HCT116 (cell line): ENCODE data around the gene HECW1. TPM values are rescaled to one million over a fixed set of nuclear protein-coding genes. Genes with fewer than 3 reads are reported as not detected.
"Not testable (repeated sequence)": the region's sequence is repeated elsewhere in the genome, so short reads cannot be mapped to it uniquely, and the experiment has no call there.

Experiments used
- ATAC-seq: fragments of 200-7000 bp; cut with Tn5 transposase; 2 replicates; pipeline ENCODE4 v1.9.1; 2020; ENCODE audit warnings: mild to moderate bottlenecking, moderate library complexity
- BruUV-seq: library from RNA; stranded (reverse); fragments of 400-500 nt; replicated peaks from 2 replicates; lab custom pipeline; 2021; lab: Mats Ljungman, UMichigan
- CTCF ChIA-PET: fragments of 300-600 bp; sonication (Branson Sonifier 250); formaldehyde crosslinking; loops from one replicate; lab custom pipeline; 2021; ENCODE audit warnings: antibody characterized with exemption; lab: Charles Lee
- POLR2A ChIA-PET: fragments of 300-600, 350-600 bp; sonication (Branson Sonifier 250); formaldehyde crosslinking; loops from one replicate; lab custom pipeline; 2021; ENCODE audit warnings: antibody characterized with exemption; lab: Charles Lee
- RAD21 ChIA-PET, 2 experiments: fragments of 300-600 bp; sonication (Branson Sonifier 250); formaldehyde crosslinking; loops; one replicate each; lab custom pipeline; 2023; ENCODE audit warnings: low total read pairs in 2 of 2; ENCODE audit not compliant: uncharacterized antibody in 2 of 2, unreplicated experiment in 2 of 2, low non-redundant PET in 1 of 2; lab: Charles Lee
- DNase-seq: peaks from one replicate; pipeline ENCODE4 v3.0.0-alpha.2; 2010; ENCODE audit warnings: low read depth, low spot score
- H2AFZ ChIP-seq: fragments of 200-600 bp; shearing (Covaris generic), sonication (generic); 2 replicates; pipeline ENCODE4 v1.6.1; 2017; ENCODE audit warnings: low read depth, mixed run types, mixed read lengths, antibody characterized with exemption, low read length; ENCODE audit not compliant: poor library complexity, severe bottlenecking
- H3K27ac ChIP-seq: 2 replicates; pipeline ENCODE4 v1.5.1; 2012; ENCODE audit warnings: low read depth, low read length
- H3K27me3 ChIP-seq: fragments of 200-600 bp; sonication (generic); 2 replicates; pipeline ENCODE4 v1.6.1; 2016; ENCODE audit warnings: mixed run types, low read length, mixed read lengths; ENCODE audit not compliant: insufficient read depth
- H3K36me3 ChIP-seq, 2 experiments: fragments of 200-500 bp in 1 of 2; fragments of 200-600 bp in 1 of 2; sonication (Bioruptor generic) in 1 of 2; sonication (generic) in 1 of 2; 2 replicates each; pipeline versions ENCODE4 v1.5.1 to v1.6.1; 2014 to 2016; ENCODE audit warnings: low read length in 2 of 2, inconsistent platforms in 1 of 2, mixed read lengths in 1 of 2, mixed run types in 1 of 2; ENCODE audit not compliant: insufficient read depth in 2 of 2, control insufficient read depth in 1 of 2
- H3K4me1 ChIP-seq, 2 experiments: fragments of 200-600 bp in 1 of 2; sonication (generic) in 1 of 2; 2 replicates each; pipeline versions ENCODE4 v1.5.1 to v1.6.1; 2012 to 2017; ENCODE audit warnings: low read length in 2 of 2, inconsistent platforms in 1 of 2, mild to moderate bottlenecking in 1 of 2, mixed read lengths in 1 of 2, mixed run types in 1 of 2, moderate library complexity in 1 of 2; ENCODE audit not compliant: insufficient read depth in 2 of 2, control insufficient read depth in 1 of 2
- H3K4me2 ChIP-seq: fragments of 200-600 bp; sonication (generic); 2 replicates; pipeline ENCODE4 v1.6.1; 2017; ENCODE audit warnings: mixed run types, low read length, mixed read lengths
- H3K4me3 ChIP-seq, 2 experiments: fragments of 200-600 bp in 1 of 2; sonication (generic) in 1 of 2; replicated peaks in 1 of 2; 2 replicates each; pipeline ENCODE4 v1.5.1; 2011 to 2016; ENCODE audit warnings: low read length in 2 of 2, control low read depth in 1 of 2, low read depth in 1 of 2, mild to moderate bottlenecking in 1 of 2, mixed read lengths in 1 of 2, mixed run types in 1 of 2
- H3K79me2 ChIP-seq: fragments of 200-600 bp; sonication (generic); 2 replicates; pipeline ENCODE4 v1.6.1; 2017; ENCODE audit warnings: mild to moderate bottlenecking, mixed run types, low read length, moderate library complexity, mixed read lengths; ENCODE audit not compliant: insufficient read depth
- H3K9ac ChIP-seq: fragments of 200-600 bp; sonication (generic); 2 replicates; pipeline ENCODE4 v1.6.1; 2016; ENCODE audit warnings: low read length, mixed read lengths
- H3K9me2 ChIP-seq: fragments of 200-600 bp; sonication (generic), shearing (Covaris generic); 2 replicates; pipeline ENCODE4 v1.6.1; 2017; ENCODE audit warnings: mixed run types, mild to moderate bottlenecking, moderate library complexity; ENCODE audit not compliant: insufficient read depth
- H3K9me3 ChIP-seq, 2 experiments: fragments of 200-500 bp in 1 of 2; fragments of 200-600 bp in 1 of 2; sonication (Bioruptor generic) in 1 of 2; sonication (generic) in 1 of 2; 2 replicates each; pipeline ENCODE4 v1.6.1; 2014 to 2017; ENCODE audit warnings: low read length in 2 of 2, mixed read lengths in 2 of 2, inconsistent platforms in 1 of 2, low read depth in 1 of 2, mild to moderate bottlenecking in 1 of 2, mixed run types in 1 of 2, moderate library complexity in 1 of 2; ENCODE audit not compliant: control insufficient read depth in 1 of 2, insufficient read depth in 1 of 2
- H4K20me1 ChIP-seq: fragments of 200-600 bp; sonication (generic), shearing (Covaris generic); 2 replicates; pipeline ENCODE4 v1.6.1; 2017; ENCODE audit warnings: mixed run types, mild to moderate bottlenecking, moderate library complexity; ENCODE audit not compliant: insufficient read depth
- ATF3 ChIP-seq: IDR thresholded peaks from 2 replicates; pipeline ENCODE4 v1.6.1; 2012
- CBX3 ChIP-seq: IDR thresholded peaks from 2 replicates; pipeline ENCODE4 v1.6.1; 2012; ENCODE audit warnings: low read depth
- CEBPB ChIP-seq: IDR thresholded peaks from 2 replicates; pipeline ENCODE4 v1.6.1; 2012; ENCODE audit warnings: low read depth
- ELF1 ChIP-seq: IDR thresholded peaks from 2 replicates; pipeline ENCODE4 v1.6.1; 2012; ENCODE audit warnings: low read depth, borderline replicate concordance
- EZH2phosphoT487 ChIP-seq: fragments of 200-600 bp; IDR thresholded peaks from 2 replicates; pipeline ENCODE4 v1.6.1; 2018; ENCODE audit warnings: antibody characterized with exemption, borderline replicate concordance
- FOSL1 ChIP-seq: IDR thresholded peaks from 2 replicates; pipeline ENCODE4 v1.6.1; 2012; ENCODE audit warnings: low read depth
- JUND ChIP-seq: IDR thresholded peaks from 2 replicates; pipeline ENCODE4 v1.6.1; 2012
- RAD21 ChIP-seq: IDR thresholded peaks from 2 replicates; pipeline ENCODE4 v1.6.1; 2012; ENCODE audit warnings: low read depth, mild to moderate bottlenecking
- SP1 ChIP-seq: IDR thresholded peaks from 2 replicates; pipeline ENCODE4 v1.6.1; 2012; ENCODE audit warnings: low read depth
- ZBTB33 ChIP-seq: IDR thresholded peaks from 2 replicates; pipeline ENCODE4 v1.6.1; 2011; ENCODE audit warnings: mild to moderate bottlenecking, low read length, moderate library complexity; ENCODE audit not compliant: insufficient replicate concordance; ENCODE audit errors: extremely low read depth
- intact Hi-C: fragments of 100-400 bp; cut with micrococcal nuclease; formaldehyde crosslinking; loops from 2 replicates; pipeline ENCODE4 v1.10.0; 2022
- total RNA-seq: library from RNA; stranded (reverse); gene quantifications from one replicate; pipeline ENCODE4 v1.2.1, GENCODE V29; 2021; ENCODE audit not compliant: unreplicated experiment

The HECW1 gene
- total RNA-seq, 1 experiment from 2014 or later, result 5.6 TPM

- RAD21 ChIA-PET, H3K9me2 ChIP-seq, H3K27ac ChIP-seq, H3K9me3 ChIP-seq, H4K20me1 ChIP-seq, H3K9ac ChIP-seq, DNase-seq, BruUV-seq, H3K27me3 ChIP-seq, H2AFZ ChIP-seq, intact Hi-C loops, H3K36me3 ChIP-seq: not testable (repeated sequence)
- ATAC-seq, result peak; percentile 85
- peaks cover 45% of the 10 kb centered on the region for H3K79me2 ChIP-seq
- TF ChIP-seq JUND, result peak; percentile 76
- TF ChIP-seq CBX3, result peak; percentile 74; the same call in 1 of the 2 replicates
- TF ChIP-seq FOSL1, result peak; percentile 80
- peak; percentile 41; the same call in 1 of the 2 replicates for TF ChIP-seq SP1
- TF ChIP-seq ATF3, result 0 out of 2 replicates have a peak, but pooled peaks have one; percentile 16
- peak; percentile 67; the same call in 1 of the 2 replicates for TF ChIP-seq CEBPB
- H3K4me2 ChIP-seq, result peak overlapping the region; percentile 64
- H3K4me3 ChIP-seq, result peak overlapping the region in 1 of 2 experiments; percentile 12; a peak in 1 of 4 replicates
- H3K4me1 ChIP-seq, result peaks cover 16 to 35% of the 10 kb centered on the region in 2 experiments
- ChIA-PET POLR2A (interaction anchor here (3.9 kb wide), 1 partner anchor 13 kb away, joined by 23 read pairs; the partner anchor contains the start of gene STK17A), CTCF (interaction anchor here (1.7 kb wide), 1 partner anchor 14 kb away, joined by 9 read pairs; the partner anchor contains the start of gene STK17A)
Measured at GRCh38 chr7:43596426-43596825, 484.0 kb downstream of the HECW1 start.

- ChIA-PET CTCF (interaction anchor here (1.2 kb wide), 1 partner anchor 17 kb away, joined by 3 read pairs; the partner anchor contains the start of gene STK17A), POLR2A (interaction anchor here (1.5 kb wide), 1 partner anchor 17 kb away, joined by 6 read pairs; the partner anchor contains the start of gene STK17A), RAD21 (no interaction called here)
- H3K27ac ChIP-seq, result no peak overlapping the region
- peaks cover 19% of the 10 kb centered on the region for H3K79me2 ChIP-seq
- H3K4me3 ChIP-seq, result no peak overlapping the region
- H3K9me3 ChIP-seq, result peaks cover 0 to 8% of the 10 kb centered on the region in 2 experiments; a peak in 1 of 4 replicates
- no peaks in the 10 kb centered on the region for H4K20me1 ChIP-seq
- H3K9me2 ChIP-seq, result no peaks in the 10 kb centered on the region
- no peak overlapping the region for H2AFZ ChIP-seq
- H3K9ac ChIP-seq, result no peak overlapping the region
- H3K4me1 ChIP-seq, result peaks cover 16% of the 10 kb centered on the region in 2 experiments
- 0 out of 4 replicates have a peak, but pooled peaks cover 3 to 6% of the 10 kb centered on the region in 2 experiments for H3K36me3 ChIP-seq
- no TSS peak for BruUV-seq
- DNase-seq, result no peak
- no peak for TF ChIP-seq EZH2phosphoT487
- no peak for TF ChIP-seq ELF1
- no peak for TF ChIP-seq FOSL1
- TF ChIP-seq RAD21, result no peak
- TF ChIP-seq JUND, result no peak
- no peak for TF ChIP-seq SP1
- TF ChIP-seq ZBTB33, result no peak
- H3K4me2 ChIP-seq, result no peak overlapping the region
- intact Hi-C loops, result no loop called here
- ATAC-seq, result no peak
- H3K27me3 ChIP-seq, result no peaks in the 10 kb centered on the region
Measured at GRCh38 chr7:43600056-43600455, 487.6 kb downstream of the HECW1 start.
